KBM-7 (cell line): Measurements from ENCODE around the gene ACTR3C.
"Not testable (repeated sequence)": the region's sequence is repeated elsewhere in the genome, so short reads cannot be mapped to it uniquely, and the experiment has no call there.

Source experiments
- DNase-seq: peaks from one replicate; pipeline ENCODE4 v3.0.0-alpha.2; 2015
- in situ Hi-C: fragments of 300-500 bp; cut with MboI; formaldehyde crosslinking; loops from 2 replicates; pipeline ENCODE4 v1.14.3; 2020; ENCODE audit warnings: low sequenced_read_pairs, low pct_unique_long_range_greater_than_20kb, mixed read lengths

Gene ACTR3C

DNA sequence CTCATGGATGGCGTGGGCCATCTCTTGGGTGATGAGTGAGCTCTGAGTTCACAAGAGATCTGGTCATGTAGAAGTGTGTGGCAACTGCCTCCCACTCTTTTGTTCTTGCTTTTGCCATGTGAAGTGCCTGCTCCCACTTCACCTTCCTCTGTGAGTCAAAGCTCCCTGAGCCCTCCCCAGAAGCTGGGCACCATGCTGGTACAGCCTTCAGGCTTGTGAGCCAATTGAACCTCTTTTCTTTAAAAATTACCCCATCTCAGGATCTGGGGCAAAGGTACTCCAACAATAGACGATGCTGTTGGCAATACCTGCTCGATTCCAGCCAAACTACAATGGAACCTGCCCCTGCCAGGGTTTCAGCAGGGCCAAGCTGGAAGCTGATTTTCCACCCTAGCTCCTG is 75.6 kb downstream of the ACTR3C start:
- in situ Hi-C loops, DNase-seq: not testable (repeated sequence)

GRCh38 chr7:150245208-150245607 is 78.1 kb downstream of the ACTR3C start:
- in situ Hi-C loops, DNase-seq: not testable (repeated sequence)

GRCh38 chr7:150242935-150243334 is 80.4 kb downstream of the ACTR3C start:
- in situ Hi-C loops, DNase-seq: not testable (repeated sequence)

- in situ Hi-C loops, DNase-seq: not testable (repeated sequence)
Observed at GRCh38 chr7:150225444-150225843, 97.9 kb downstream of the ACTR3C start.

GRCh38 chr7:150222083-150222972 is 101.0 kb downstream of the ACTR3C start:
- in situ Hi-C loops, result not testable (repeated sequence)

GRCh38 chr7:150220673-150221181 is 102.6 kb downstream of the ACTR3C start:
- DNase-seq, in situ Hi-C loops: not testable (repeated sequence)

More at GRCh38 chr7:150222083-150222972, 101.0 kb downstream of the ACTR3C start:
- peak; percentile 5 for DNase-seq

- DNase-seq, in situ Hi-C loops: not testable (repeated sequence)
Observed at GRCh38 chr7:150219941-150220658, 103.2 kb downstream of the ACTR3C start.

DNA sequence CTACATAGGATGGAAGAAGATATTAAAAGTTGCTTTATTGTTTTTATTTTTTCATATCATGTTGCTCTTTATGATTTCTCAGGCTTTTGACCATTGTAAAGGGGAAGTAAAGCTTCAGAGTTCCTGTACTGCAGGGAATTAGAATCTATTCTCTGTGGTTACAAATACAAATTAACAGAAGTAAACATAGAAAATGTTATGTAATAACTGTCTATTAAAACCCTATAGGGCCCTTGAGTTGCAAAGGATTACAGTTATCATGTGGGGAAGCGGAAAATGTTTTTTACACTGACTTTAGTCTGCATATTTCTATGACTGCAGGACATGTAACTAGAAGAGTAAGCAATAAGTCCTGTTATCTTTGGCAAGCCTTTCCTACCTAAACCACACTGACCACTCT is 116.5 kb downstream of the ACTR3C start:
- in situ Hi-C loops, result not testable (repeated sequence)

DNA sequence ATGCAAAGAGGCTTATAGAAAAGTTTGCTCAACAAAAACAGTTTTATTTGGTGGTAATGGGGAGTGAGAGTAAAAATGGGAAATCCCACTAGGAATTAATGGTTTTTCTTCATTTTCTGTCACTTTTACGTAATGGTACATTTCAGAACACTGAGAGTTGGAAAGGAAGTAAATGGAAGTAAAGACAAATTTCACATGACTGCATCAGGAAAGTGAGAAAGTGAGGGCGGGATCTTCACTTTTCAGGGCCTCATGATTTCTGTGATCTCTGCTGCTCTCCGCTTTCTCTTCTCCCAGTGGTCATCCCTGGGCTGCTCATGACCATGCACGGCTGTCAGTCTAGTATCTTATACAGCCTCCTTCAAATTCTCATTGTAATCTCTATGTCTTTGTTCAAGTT is 117.5 kb downstream of the ACTR3C start:
- DNase-seq, in situ Hi-C loops: not testable (repeated sequence)

More for the DNA sequence above, 116.5 kb downstream of the ACTR3C start:
- not testable (repeated sequence) for DNase-seq

DNA sequence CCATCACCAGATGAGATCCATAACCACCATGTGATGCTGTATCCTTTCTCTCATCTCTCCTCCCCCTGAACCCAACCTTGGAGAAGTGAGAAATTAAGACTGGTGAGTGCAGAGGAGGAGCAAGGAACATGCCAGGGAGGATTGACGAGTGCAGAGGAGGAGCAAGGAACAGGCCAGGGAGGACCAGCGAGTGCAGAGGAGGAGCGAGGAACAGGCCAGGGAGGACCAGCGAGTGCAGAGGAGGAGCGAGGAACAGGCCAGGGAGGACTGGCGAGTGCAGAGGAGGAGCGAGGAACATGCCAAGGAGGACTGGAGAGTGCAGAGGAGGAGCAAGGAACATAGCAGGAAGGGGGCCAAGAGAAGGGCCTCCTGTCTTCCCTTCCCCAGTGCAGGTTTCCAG is 118.8 kb downstream of the ACTR3C start:
- DNase-seq, in situ Hi-C loops: not testable (repeated sequence)

DNA sequence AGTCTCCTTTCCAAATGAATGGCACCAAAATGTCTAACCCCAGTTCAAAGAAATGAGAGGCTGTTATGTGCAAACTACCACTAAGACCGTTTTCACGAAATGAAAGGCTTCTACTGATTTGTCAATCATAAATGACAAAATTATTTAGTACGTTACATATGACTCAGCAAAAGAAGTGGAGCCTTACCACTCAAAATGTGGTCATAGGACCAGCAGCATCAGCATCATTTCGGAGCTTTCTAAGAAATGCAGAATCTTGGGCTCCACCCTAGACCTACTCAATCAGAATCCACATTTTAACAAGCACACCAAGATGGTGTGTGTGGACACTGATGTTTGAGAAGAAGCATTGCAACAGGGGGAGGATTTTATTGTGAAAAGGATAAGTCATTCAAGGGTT is 120.5 kb downstream of the ACTR3C start:
- in situ Hi-C loops, DNase-seq: not testable (repeated sequence)
